Uterus (tissue), 2 donors: ENCODE results near the gene MAGEB3.

Experiments used
- CTCF ChIP-seq, 4 experiments: fragments of 200-600 bp in 2 of 4; fragments of 450-650 bp in 2 of 4; sonication (generic) in 2 of 4; IDR thresholded peaks; one replicate each; pipeline ENCODE4 v1.5.1; 2016 to 2019; ENCODE audit warnings: antibody characterized with exemption in 4 of 4, mild to moderate bottlenecking in 2 of 4, moderate library complexity in 1 of 4
- POLR2A ChIP-seq, 2 donors: fragments of 450-650 bp; IDR thresholded peaks; one replicate each; pipeline ENCODE4 v1.6.1; 2016; ENCODE audit warnings: antibody characterized with exemption in 2 of 2, mild to moderate bottlenecking in 1 of 2, moderate library complexity in 1 of 2

GRCh38 chrX:30261012-30261411 lies 30.6 kb downstream of the MAGEB3 start:
- no peak for TF ChIP-seq CTCF (IDR thresholded peaks at IDR 0.05)
- no peak for TF ChIP-seq POLR2A (IDR thresholded peaks at IDR 0.05)
